Heart left ventricle (tissue), 16 donors: Measurements from ENCODE around the gene BMPR1B. TPM values are rescaled to one million over a fixed set of nuclear protein-coding genes. Genes with fewer than 3 reads are reported as not detected.

Experiments used
- ATAC-seq, 4 donors: fragments of 200-7000 bp; cut with Tn5 transposase; one replicate each; pipeline ENCODE4 v1.9.1; 2020 to 2022; ENCODE audit warnings: moderate library complexity in 4 of 4, mild to moderate bottlenecking in 3 of 4, moderate number of reproducible peaks in 1 of 4
- DNase-seq, 5 donors: peaks; one replicate each; pipeline ENCODE4 v3.0.0-alpha.2; 2020
- H3K27ac ChIP-seq, 12 donors: fragments of 200-600 bp; sonication (generic) in 4 of 12; one replicate each; pipeline versions ENCODE4 v1.5.0 to v1.8.0; 2016 to 2022; ENCODE audit warnings: mild to moderate bottlenecking in 2 of 12
- H3K27me3 ChIP-seq, 9 donors: fragments of 200-600 bp; sonication (generic) in 2 of 9; one replicate each; pipeline versions ENCODE4 v1.5.1 to v1.8.0; 2016 to 2022; ENCODE audit warnings: mild to moderate bottlenecking in 3 of 9
- H3K36me3 ChIP-seq, 9 donors: fragments of 200-600 bp; sonication (generic) in 2 of 9; one replicate each; pipeline versions ENCODE4 v1.5.0 to v1.8.0; 2018 to 2022; ENCODE audit warnings: mild to moderate bottlenecking in 2 of 9
- H3K4me1 ChIP-seq, 12 donors: fragments of 200-600 bp; sonication (generic) in 4 of 12; one replicate each; pipeline versions ENCODE4 v1.5.0 to v1.8.0; 2016 to 2022; ENCODE audit warnings: mild to moderate bottlenecking in 3 of 12
- H3K4me3 ChIP-seq, 12 donors: fragments of 200-600 bp; sonication (generic) in 4 of 12; one replicate each; pipeline versions ENCODE4 v1.5.0 to v1.8.0; 2017 to 2022; ENCODE audit warnings: mild to moderate bottlenecking in 9 of 12, moderate library complexity in 4 of 12
- H3K9me3 ChIP-seq, 12 donors: fragments of 200-600 bp; sonication (generic) in 4 of 12; one replicate each; pipeline versions ENCODE4 v1.5.0 to v1.8.0; 2016 to 2022; ENCODE audit warnings: mild to moderate bottlenecking in 1 of 12
- CTCF ChIP-seq, 12 donors: fragments of 200-600 bp; sonication (generic) in 4 of 12; IDR thresholded peaks; one replicate each; pipeline versions ENCODE4 v1.5.0 to v1.8.0; 2018 to 2022; ENCODE audit warnings: antibody characterized with exemption in 12 of 12, mild to moderate bottlenecking in 5 of 12
- POLR2A ChIP-seq, 2 donors: fragments of 450-650 bp; IDR thresholded peaks; one replicate each; pipeline ENCODE4 v1.6.1; 2017; ENCODE audit warnings: antibody characterized with exemption in 2 of 2, mild to moderate bottlenecking in 2 of 2, moderate library complexity in 2 of 2
- WGBS, 4 donors: extraction: QIAGEN DNeasy Blood & Tissue Kit in 2 of 4; methylation state at CpG; one replicate each; pipeline versions ENCODE4 v1.1.5 to v1.1.7; 2013 to 2018; 5-methylcytosine and 5-hydroxymethylcytosine counted together
- intact Hi-C, 10 donors: fragments of 100-400 bp; cut with DNase I; formaldehyde crosslinking; loops; one replicate each; pipeline versions ENCODE4 v1.11.1 to v1.14.2; 2022
- polyA plus RNA-seq, 2 donors: library from polyadenylated mRNA; stranded (reverse); fragments of 200-250 nt; gene quantifications; one replicate each; pipeline ENCODE4 v1.2.3, GENCODE V29; 2013
- total RNA-seq, 9 donors: library from RNA; depleted of rRNA in 2 of 9; stranded (reverse); fragments of >200 nt in 2 of 9; fragmentation: NEBNext Ultra II Directional in 3 of 9; extraction: Animal tissue kit (Norgen Biotek cat#: 25700) in 3 of 9; gene quantifications; one replicate each; pipeline versions ENCODE4 v1.1.0 to v1.2.4, GENCODE V29; 2016 to 2023
- donor health status: ischemic (EF 13 %, LVEDD 7.1; RV severe dilation, severe dysfunction).
- donor health status: healthy with polysubstance abuse.
- donor health status: DM: no; HTN: yes; CAD: no.
- donor health status: DM: no; HTN: no; CAD: no.
- donor health status: ischemic (EF 25% LVEDD 6.9; RV normal size, moderate dysfunction).
- donor health status: ischemic (EF 25% LVEDD 5.7; RV mildly dilated, moderate dysfunction).
- donor health status: healthy.
- donor health status: DM: yes; HTN: yes; CAD: no.
- donor health status: ischemic (EF 35%, LVEDD 5.7; RV mildly dilated, moderate dysfunction).
- donor health status: nonischemic (EF 11% LVEDD 7.7; RV severe dilation, severe dysfunction).
- donor health status: DM: yes; HTN: yes; CAD: no.
- donor health status: PGD.
- donor health status: ischemic (EF 29% LVEDD 5.4; RV normal size, mild dysfunction).
- donor health status: nonischemic (EF 23%, LVEDD 6.1; RV moderate dilation, normal function).

Gene BMPR1B
- total and polyA plus RNA-seq, 11 donors = 0.29 to 7.6 (median 3.8) TPM

DNA sequence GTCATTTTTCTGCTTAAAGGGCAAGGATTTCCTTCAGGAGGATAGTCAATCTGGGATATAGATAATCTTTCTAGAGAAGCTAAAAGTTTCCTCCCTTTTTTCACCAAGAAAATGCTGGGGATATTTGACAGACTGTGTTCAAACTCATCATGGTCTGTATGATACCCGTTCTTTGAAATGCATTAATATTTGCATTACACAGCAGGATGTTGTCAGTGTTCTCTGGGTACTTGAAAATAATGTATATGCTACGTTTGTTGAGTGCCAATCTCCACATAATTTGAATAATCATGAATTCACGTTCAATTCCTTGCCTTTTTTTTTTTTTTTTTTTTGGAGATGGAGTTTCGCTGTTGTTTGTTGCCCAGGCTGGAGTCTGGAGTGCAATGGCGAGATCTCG, 18.0 kb upstream of the BMPR1B start:
- no peaks in the 10 kb centered on the region for H3K36me3 ChIP-seq
- no peak overlapping the region for H3K27ac ChIP-seq
- 80 to 90% (median 85%) methylated on average over 6 of the region's 6 CpGs for WGBS, 4 donors
- H3K4me1 ChIP-seq = no peaks in the 10 kb centered on the region
- H3K27me3 ChIP-seq = peaks cover 0 to 20% (median 0%) of the 10 kb centered on the region in 9 donors
- intact Hi-C loops = loop anchor here in 2 of 10 donors (10.0 kb wide), 2 partner anchors 395 to 435 kb away; partner anchors contain the start of gene HPGDS (in 1 of the 2)
- no peak overlapping the region for H3K4me3 ChIP-seq
- DNase-seq = no peak
- no peaks in the 10 kb centered on the region for H3K9me3 ChIP-seq
- TF ChIP-seq POLR2A (IDR thresholded peaks at IDR 0.05) (no peak), CTCF (IDR thresholded peaks at IDR 0.05) (no peak)
- no peak for ATAC-seq

DNA sequence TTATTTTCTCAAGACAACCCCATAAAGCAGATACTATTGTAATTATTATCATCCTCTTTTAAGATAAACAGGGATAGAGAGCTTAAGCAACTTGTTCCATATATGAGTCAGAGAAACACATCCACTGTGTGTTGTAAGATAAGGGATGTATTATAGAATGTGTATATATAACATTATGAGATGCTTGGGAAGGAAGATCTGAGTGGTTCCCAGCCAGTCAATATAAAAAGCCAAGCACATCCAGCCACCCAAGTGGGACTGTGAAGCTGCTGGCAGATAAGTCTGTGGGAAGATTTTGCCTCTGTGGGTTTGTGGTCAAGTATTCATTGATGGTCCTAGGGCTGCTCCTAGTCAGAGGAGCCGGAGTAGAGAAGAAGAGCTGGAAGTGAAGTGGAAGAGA, 16.5 kb upstream of the BMPR1B start:
- 84 to 96% (median 91%) methylated on average over 1 of the region's 1 CpG for WGBS, 4 donors
- ATAC-seq (no peak), DNase-seq (no peak)
- Histone ChIP-seq H3K27ac (no peak overlapping the region), H3K4me3 (no peak overlapping the region), H3K36me3 (no peaks in the 10 kb centered on the region), H3K27me3 (peaks cover 0 to 20% (median 0%) of the 10 kb centered on the region in 9 donors), H3K9me3 (no peaks in the 10 kb centered on the region), H3K4me1 (no peaks in the 10 kb centered on the region)
- TF ChIP-seq POLR2A (IDR thresholded peaks at IDR 0.05) (no peak), CTCF (IDR thresholded peaks at IDR 0.05) (no peak)
- intact Hi-C loops = no loop called here

GRCh38 chr4:94743838-94744237, 13.9 kb upstream of the BMPR1B start:
- H3K4me1 ChIP-seq = no peaks in the 10 kb centered on the region
- DNase-seq (no peak), ATAC-seq (no peak)
- intact Hi-C loops = no loop called here
- no peak for TF ChIP-seq CTCF (IDR thresholded peaks at IDR 0.05)
- TF ChIP-seq POLR2A (IDR thresholded peaks at IDR 0.05) = no peak
- H3K27ac ChIP-seq = no peak overlapping the region
- H3K9me3 ChIP-seq = no peaks in the 10 kb centered on the region
- WGBS, 4 donors = 90 to 96% (median 92%) methylated on average over 3 of the region's 3 CpGs
- peaks cover 0 to 20% (median 0%) of the 10 kb centered on the region in 9 donors for H3K27me3 ChIP-seq
- no peaks in the 10 kb centered on the region for H3K36me3 ChIP-seq
- no peak overlapping the region for H3K4me3 ChIP-seq

DNA sequence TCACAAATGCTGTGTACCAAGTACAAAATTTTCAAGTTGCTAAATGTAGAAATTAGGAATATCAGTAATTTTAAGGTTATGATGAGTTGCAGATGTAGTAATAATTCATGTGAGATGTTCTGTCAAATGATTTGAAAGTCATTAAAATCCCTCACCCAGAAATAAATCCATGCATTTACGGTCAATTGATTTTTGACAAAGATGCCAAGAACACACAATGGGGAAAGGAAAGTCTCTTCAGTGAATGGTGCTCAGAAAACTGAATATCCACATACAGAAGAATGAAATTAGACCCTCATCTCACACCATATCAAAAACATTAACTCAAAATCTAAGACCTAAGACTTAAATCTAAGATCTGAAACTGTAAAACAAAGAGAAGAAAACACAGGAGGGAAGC, 12.9 kb upstream of the BMPR1B start:
- peaks cover 0 to 20% (median 0%) of the 10 kb centered on the region in 9 donors for H3K27me3 ChIP-seq
- no peak overlapping the region for H3K27ac ChIP-seq
- intact Hi-C loops = no loop called here
- H3K36me3 ChIP-seq = no peaks in the 10 kb centered on the region
- DNase-seq = no peak
- no peak overlapping the region for H3K4me3 ChIP-seq
- 86 to 96% (median 90%) methylated on average over 1 of the region's 1 CpG for WGBS, 4 donors
- H3K4me1 ChIP-seq = no peaks in the 10 kb centered on the region
- TF ChIP-seq POLR2A (IDR thresholded peaks at IDR 0.05) (no peak), CTCF (IDR thresholded peaks at IDR 0.05) (no peak)
- no peaks in the 10 kb centered on the region for H3K9me3 ChIP-seq
- no peak for ATAC-seq
